SK-N-MC (cell line): ENCODE measurements around the gene MARCHF4.
"Not testable (repeated sequence)": the region's sequence is repeated elsewhere in the genome, so short reads cannot be mapped to it uniquely, and the experiment has no call there.

ENCODE experiments used
- DNase-seq: peaks from one replicate; pipeline ENCODE4 v3.0.0-alpha.2; 2011; ENCODE audit warnings: low read depth, low spot score
- H3K27ac ChIP-seq: fragments of 200-600 bp; sonication (generic); 2 replicates; pipeline ENCODE4 v1.5.1; 2016; ENCODE audit warnings: mixed run types
- H3K36me3 ChIP-seq: fragments of 200-600 bp; sonication (generic); 2 replicates; pipeline ENCODE4 v1.6.1; 2017; ENCODE audit warnings: antibody characterized with exemption, low read length, mixed read lengths; ENCODE audit not compliant: insufficient read depth
- H3K4me3 ChIP-seq: fragments of 200-600 bp; sonication (generic); 2 replicates; pipeline ENCODE4 v1.5.1; 2016
- H3K9ac ChIP-seq: fragments of 200-600 bp; sonication (generic); 2 replicates; pipeline ENCODE4 v1.8.0; 2017; ENCODE audit warnings: mixed run types, mixed read lengths; ENCODE audit not compliant: insufficient read length
- H3K9me3 ChIP-seq: fragments of 200-600 bp; sonication (generic); 2 replicates; pipeline ENCODE4 v1.6.1; 2017; ENCODE audit warnings: low read depth, mild to moderate bottlenecking, antibody characterized with exemption, low read length, moderate library complexity, mixed read lengths
- EZH2 ChIP-seq: fragments of 200-600 bp; sonication (generic); IDR thresholded peaks from one replicate; pipeline ENCODE4 v1.6.1; 2017; ENCODE audit warnings: antibody characterized with exemption
- FOXP2 ChIP-seq: optimal IDR thresholded peaks from 2 replicates; pipeline ENCODE3; 2011; ENCODE audit warnings: mild to moderate bottlenecking, moderate library complexity; ENCODE audit not compliant: insufficient read depth; ENCODE audit errors: extremely low read length, control extremely low read depth
- POLR2AphosphoS5 ChIP-seq: IDR thresholded peaks from 2 replicates; pipeline ENCODE4 v1.6.1; 2012; ENCODE audit warnings: mild to moderate bottlenecking, low read depth, low read length, borderline replicate concordance

The MARCHF4 gene

GRCh38 chr2:216394881-216395280, 22.6 kb upstream of the MARCHF4 start:
- Histone ChIP-seq H3K36me3 (no peaks in the 10 kb centered on the region), H3K27ac (no peak overlapping the region), H3K9me3 (no peaks in the 10 kb centered on the region), H3K4me3 (no peak overlapping the region), H3K9ac (no peak overlapping the region)
- TF ChIP-seq FOXP2 (no peak), POLR2AphosphoS5 (no peak), EZH2 (no peak)
- DNase-seq = no peak

- Histone ChIP-seq H3K9me3 (no peaks in the 10 kb centered on the region), H3K9ac (no peak overlapping the region), H3K4me3 (no peak overlapping the region), H3K27ac (no peak overlapping the region), H3K36me3 (no peaks in the 10 kb centered on the region)
- TF ChIP-seq FOXP2 (no peak), EZH2 (no peak), POLR2AphosphoS5 (no peak)
- DNase-seq = no peak
These were observed 20.9 kb upstream of the MARCHF4 start for GRCh38 chr2:216392945-216393840.

GRCh38 chr2:216392018-216392562, 19.8 kb upstream of the MARCHF4 start:
- H3K36me3 ChIP-seq = no peaks in the 10 kb centered on the region
- TF ChIP-seq EZH2 = no peak
- no peak for TF ChIP-seq POLR2AphosphoS5
- no peak for TF ChIP-seq FOXP2
- H3K9ac ChIP-seq = no peak overlapping the region
- no peaks in the 10 kb centered on the region for H3K9me3 ChIP-seq
- no peak overlapping the region for H3K4me3 ChIP-seq
- no peak for DNase-seq
- H3K27ac ChIP-seq = no peak overlapping the region

- Histone ChIP-seq H3K4me3 (no peak overlapping the region), H3K9ac (no peak overlapping the region), H3K27ac (no peak overlapping the region), H3K36me3 (no peaks in the 10 kb centered on the region), H3K9me3 (no peaks in the 10 kb centered on the region)
- no peak for TF ChIP-seq POLR2AphosphoS5
- DNase-seq = no peak
These were observed 19.1 kb upstream of the MARCHF4 start for GRCh38 chr2:216391401-216391800.

- DNase-seq = no peak
These were observed 17.3 kb upstream of the MARCHF4 start for GRCh38 chr2:216389570-216389969.

GRCh38 chr2:216388046-216388884, 16.0 kb upstream of the MARCHF4 start:
- no peak overlapping the region for H3K4me3 ChIP-seq
- H3K9me3 ChIP-seq = no peaks in the 10 kb centered on the region
- H3K9ac ChIP-seq = no peak overlapping the region
- no peaks in the 10 kb centered on the region for H3K36me3 ChIP-seq
- no peak for TF ChIP-seq FOXP2
- TF ChIP-seq EZH2 = no peak
- no peak for TF ChIP-seq POLR2AphosphoS5
- no peak for DNase-seq
- H3K27ac ChIP-seq = no peak overlapping the region

More at GRCh38 chr2:216389570-216389969, 17.3 kb upstream of the MARCHF4 start:
- Histone ChIP-seq H3K4me3 (no peak overlapping the region), H3K9me3 (no peaks in the 10 kb centered on the region), H3K27ac (no peak overlapping the region), H3K36me3 (no peaks in the 10 kb centered on the region), H3K9ac (no peak overlapping the region)
- TF ChIP-seq EZH2 (no peak), POLR2AphosphoS5 (no peak), FOXP2 (no peak)

- H3K36me3 ChIP-seq = no peaks in the 10 kb centered on the region
- no peak for DNase-seq
- H3K27ac ChIP-seq = no peak overlapping the region
These were observed 15.0 kb upstream of the MARCHF4 start for GRCh38 chr2:216387262-216387661.

GRCh38 chr2:216385478-216385877, 13.2 kb upstream of the MARCHF4 start:
- Histone ChIP-seq H3K9me3 (no peaks in the 10 kb centered on the region), H3K4me3 (no peak overlapping the region), H3K36me3 (no peaks in the 10 kb centered on the region), H3K9ac (no peak overlapping the region), H3K27ac (no peak overlapping the region)
- no peak for DNase-seq
- TF ChIP-seq EZH2 = no peak
- no peak for TF ChIP-seq FOXP2
- no peak for TF ChIP-seq POLR2AphosphoS5

More at GRCh38 chr2:216387262-216387661, 15.0 kb upstream of the MARCHF4 start:
- H3K4me3 ChIP-seq = no peak overlapping the region
- TF ChIP-seq EZH2 = no peak
- no peak for TF ChIP-seq POLR2AphosphoS5
- no peak for TF ChIP-seq FOXP2
- no peak overlapping the region for H3K9ac ChIP-seq
- H3K9me3 ChIP-seq = no peaks in the 10 kb centered on the region

GRCh38 chr2:216384409-216384808, 12.1 kb upstream of the MARCHF4 start:
- not testable (repeated sequence) for H3K36me3 ChIP-seq, DNase-seq, H3K9me3 ChIP-seq, H3K4me3 ChIP-seq, H3K27ac ChIP-seq, H3K9ac ChIP-seq
